Common myeloid progenitor, CD34-positive (primary cell): Measurements from ENCODE around the gene PDCD2.
A peak's percentile ranks its signal among the peaks of the same experiment; 100 is the strongest.
"Not testable (repeated sequence)": the region's sequence is repeated elsewhere in the genome, so short reads cannot be mapped to it uniquely, and the experiment has no call there.

ENCODE experiments used
- CTCF ChIA-PET: fragments of 350-600 bp; sonication (Branson Sonifier 250); formaldehyde crosslinking; loops from one replicate; lab custom pipeline; 2021; ENCODE audit warnings: antibody characterized with exemption; lab: Charles Lee
- POLR2A ChIA-PET: fragments of 350-600 bp; sonication (Branson Sonifier 250); formaldehyde crosslinking; loops from one replicate; lab custom pipeline; 2021; ENCODE audit warnings: antibody characterized with exemption; lab: Charles Lee
- DNase-seq, 3 donors: peaks; one replicate each; pipeline versions ENCODE4 v3.0.0 to v3.0.0-alpha.2; 2013
- H3K27ac ChIP-seq, 2 experiments: 1 replicate in 1 of 2; 2 replicates in 1 of 2; pipeline ENCODE4 v1.7.0; 2013; ENCODE audit warnings: inconsistent platforms in 2 of 2, low read length in 2 of 2, mild to moderate bottlenecking in 2 of 2, low read depth in 1 of 2, moderate library complexity in 1 of 2; ENCODE audit not compliant: severe bottlenecking in 2 of 2, insufficient read depth in 1 of 2, poor library complexity in 1 of 2
- H3K27me3 ChIP-seq, 5 experiments: replicated peaks in 2 of 5; 1 replicate in 3 of 5; 2 replicates in 2 of 5; pipeline versions ENCODE4 v1.6.1 to v1.7.0; 2013; ENCODE audit warnings: low read length in 4 of 5, mild to moderate bottlenecking in 2 of 5, moderate library complexity in 2 of 5, inconsistent platforms in 1 of 5; ENCODE audit not compliant: insufficient read depth in 5 of 5, control insufficient read depth in 4 of 5
- H3K36me3 ChIP-seq, 4 experiments: 1 replicate in 2 of 4; 2 replicates in 2 of 4; pipeline versions ENCODE4 v1.6.1 to v1.7.0; 2013; ENCODE audit warnings: low read length in 3 of 4, control low read depth in 1 of 4, mild to moderate bottlenecking in 1 of 4; ENCODE audit not compliant: control insufficient read depth in 4 of 4, insufficient read depth in 4 of 4
- H3K4me1 ChIP-seq, 4 experiments: 1 replicate in 3 of 4; 2 replicates in 1 of 4; pipeline versions ENCODE4 v1.6.1 to v1.7.1; 2013; ENCODE audit warnings: low read length in 3 of 4, mild to moderate bottlenecking in 3 of 4, control low read depth in 1 of 4, inconsistent platforms in 1 of 4, moderate library complexity in 1 of 4; ENCODE audit not compliant: control insufficient read depth in 4 of 4, insufficient read depth in 4 of 4; ENCODE audit errors: control extremely low read depth in 1 of 4
- H3K4me3 ChIP-seq, 7 experiments: 1 replicate in 4 of 7; 2 replicates in 3 of 7; pipeline versions ENCODE4 v1.5.1 to v1.7.0; 2013; ENCODE audit warnings: mild to moderate bottlenecking in 7 of 7, low read length in 6 of 7, moderate library complexity in 6 of 7, inconsistent platforms in 2 of 7, low read depth in 2 of 7, control low read depth in 1 of 7; ENCODE audit not compliant: insufficient read depth in 4 of 7, control insufficient read depth in 1 of 7; ENCODE audit errors: extremely low read depth in 1 of 7
- H3K9me3 ChIP-seq, 5 experiments: 1 replicate in 4 of 5; 2 replicates in 1 of 5; pipeline versions ENCODE4 v1.6.1 to v1.7.1; 2013; ENCODE audit warnings: low read length in 4 of 5, mild to moderate bottlenecking in 2 of 5, inconsistent platforms in 1 of 5, low read depth in 1 of 5, moderate library complexity in 1 of 5; ENCODE audit not compliant: control insufficient read depth in 4 of 5, insufficient read depth in 2 of 5; ENCODE audit errors: control extremely low read depth in 1 of 5
- WGBS: methylation state at CpG from one replicate; pipeline ENCODE4 v1.1.5; 2013; ENCODE audit not compliant: insufficient coverage; 5-methylcytosine and 5-hydroxymethylcytosine counted together

Gene PDCD2

DNA sequence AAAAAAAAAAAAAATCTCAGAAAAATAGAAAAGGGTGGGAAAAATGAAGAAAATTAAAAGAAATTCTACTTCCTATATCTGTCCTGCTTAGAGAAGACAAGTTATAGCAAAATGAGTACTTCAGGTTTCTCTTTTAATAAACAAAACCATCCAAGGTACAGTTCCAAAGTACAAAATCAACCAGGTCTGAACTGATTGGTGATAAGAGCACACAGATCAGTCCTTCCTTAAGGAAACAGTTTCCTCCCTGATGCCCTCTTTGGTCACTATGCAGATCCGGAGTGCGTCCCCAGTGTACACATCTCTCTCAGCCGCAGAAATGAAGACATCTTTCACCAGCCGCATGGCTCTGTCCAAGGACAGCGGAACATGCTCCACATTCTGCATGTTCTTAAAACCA is 49.4 kb downstream of the PDCD2 start:
- WGBS: 98% methylated on average over 5 of the region's 5 CpGs
- Histone ChIP-seq H3K27me3 (no peaks in the 10 kb centered on the region), H3K4me1 (no peaks in the 10 kb centered on the region), H3K9me3 (no peaks in the 10 kb centered on the region), H3K4me3 (no peak overlapping the region), H3K27ac (no peak overlapping the region), H3K36me3 (peaks cover 13 to 60% (median 37%) of the 10 kb centered on the region in 4 experiments)
- ChIA-PET CTCF (no interaction called here), POLR2A (no interaction called here)
- no peak for DNase-seq

DNA sequence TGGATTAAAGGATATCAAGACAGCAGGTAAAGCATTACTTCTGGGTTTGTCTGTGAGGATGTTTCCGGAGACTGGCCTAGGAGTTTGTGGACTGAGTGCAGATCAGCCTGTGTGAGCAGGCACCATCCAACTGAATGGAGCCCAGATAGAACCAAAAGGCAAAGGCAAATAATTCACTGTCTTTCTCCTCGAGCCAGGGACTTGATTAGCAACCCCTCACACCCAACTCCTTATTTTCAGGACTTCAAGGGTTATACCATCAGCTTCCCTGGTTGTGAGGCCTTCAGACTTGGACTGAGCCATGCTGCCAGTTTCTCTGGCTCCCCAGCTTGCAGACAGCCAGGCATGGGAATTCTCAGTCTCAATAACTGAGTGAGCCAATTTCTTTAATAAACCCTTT is 50.6 kb downstream of the PDCD2 start:
- no CpG with 5 or more reads among the region's 2 CpGs for WGBS
- no peaks in the 10 kb centered on the region for H3K4me1 ChIP-seq
- ChIA-PET POLR2A (no interaction called here), CTCF (interaction anchor here (1.0 kb wide), 1 partner anchor 8 kb away, joined by 3 read pairs; no protein-coding TSS in a partner anchor)
- H3K27me3 ChIP-seq: no peaks in the 10 kb centered on the region
- no peak overlapping the region for H3K4me3 ChIP-seq
- no peak overlapping the region for H3K27ac ChIP-seq
- no peaks in the 10 kb centered on the region for H3K9me3 ChIP-seq
- DNase-seq: no peak
- H3K36me3 ChIP-seq: peaks cover 12 to 52% (median 33%) of the 10 kb centered on the region in 4 experiments

DNA sequence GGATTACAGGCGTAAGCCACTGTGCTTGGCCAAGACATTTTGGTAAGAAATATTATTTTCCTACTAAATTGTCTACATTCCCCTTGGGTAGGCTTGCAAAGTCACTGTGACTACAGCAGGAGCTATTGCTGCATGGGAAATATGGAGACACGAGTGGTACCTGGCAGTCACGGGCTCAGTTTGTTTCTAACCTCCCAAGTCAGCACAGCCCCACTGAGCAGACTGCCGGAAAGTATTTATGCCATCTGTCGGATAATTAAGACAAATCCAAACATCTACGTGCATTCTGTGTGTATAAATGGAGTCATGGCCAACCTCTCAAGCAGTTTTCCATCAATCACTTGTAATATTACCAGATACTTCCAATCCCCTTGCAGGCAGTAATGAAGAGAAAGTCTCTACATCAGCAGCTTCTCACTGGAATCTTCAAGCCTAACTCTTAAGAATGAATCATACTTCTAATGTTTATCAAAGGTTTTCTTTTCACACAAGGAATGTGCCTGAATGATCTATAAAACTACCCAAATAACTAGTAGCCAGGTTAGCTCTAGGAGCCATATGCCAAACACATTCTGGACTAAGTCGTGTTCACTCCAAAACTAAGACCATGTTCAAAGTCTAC is 51.5 kb downstream of the PDCD2 start:
- Histone ChIP-seq H3K9me3 (no peaks in the 10 kb centered on the region), H3K4me1 (no peaks in the 10 kb centered on the region), H3K4me3 (no peak overlapping the region), H3K36me3 (peaks cover 8 to 48% (median 28%) of the 10 kb centered on the region in 4 experiments), H3K27ac (no peak overlapping the region), H3K27me3 (no peaks in the 10 kb centered on the region)
- CTCF ChIA-PET: no interaction called here
- 100% methylated on average over 4 of the region's 7 CpGs for WGBS
- no peak for DNase-seq
- POLR2A ChIA-PET: no interaction called here

DNA sequence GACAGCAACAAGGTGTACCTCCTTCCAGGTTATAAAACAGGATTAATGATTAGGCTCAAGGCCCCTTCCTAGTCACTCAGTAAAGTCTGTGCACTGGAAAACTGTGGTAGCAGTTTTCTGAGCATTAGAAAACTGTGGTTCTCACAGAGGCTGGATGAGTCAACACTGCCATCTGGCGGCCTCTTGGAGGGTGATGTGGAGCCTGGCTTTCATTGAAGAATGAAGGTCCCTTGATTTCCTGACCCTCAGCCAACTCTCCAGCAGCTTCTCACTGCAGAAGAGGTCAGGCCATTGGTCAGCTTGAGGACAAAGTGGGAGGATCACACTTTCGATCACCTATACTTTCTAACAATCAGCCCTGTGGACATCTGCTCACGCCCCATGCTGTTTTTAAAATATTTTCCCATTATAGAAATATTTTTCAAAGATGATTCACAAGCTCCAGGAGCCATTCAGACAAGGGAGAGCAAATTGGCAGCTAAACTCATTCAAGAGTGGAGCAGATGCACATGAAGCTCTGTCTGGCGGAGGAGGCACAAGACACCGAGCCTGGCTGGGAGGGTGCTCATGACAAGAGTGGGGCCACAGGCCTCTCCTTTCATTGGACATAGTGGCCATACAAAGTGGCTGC is 54.5 kb downstream of the PDCD2 start:
- no peak overlapping the region for H3K4me3 ChIP-seq
- CTCF ChIA-PET: interaction anchor here (0.6 to 3.7 kb wide), 28 partner anchors 9 to 1637 kb away, joined by 3 to 22 read pairs (median 6); partner anchors contain the start of genes PDCD2 and PSMB1
- H3K9me3 ChIP-seq: no peaks in the 10 kb centered on the region
- no peaks in the 10 kb centered on the region for H3K27me3 ChIP-seq
- 62% methylated on average over 4 of the region's 5 CpGs for WGBS
- POLR2A ChIA-PET: no interaction called here
- H3K4me1 ChIP-seq: no peaks in the 10 kb centered on the region
- H3K27ac ChIP-seq: no peak overlapping the region
- H3K36me3 ChIP-seq: peaks cover 2 to 18% (median 9%) of the 10 kb centered on the region in 4 experiments
- peak; percentile 57 to 76 (median 65) for DNase-seq

DNA sequence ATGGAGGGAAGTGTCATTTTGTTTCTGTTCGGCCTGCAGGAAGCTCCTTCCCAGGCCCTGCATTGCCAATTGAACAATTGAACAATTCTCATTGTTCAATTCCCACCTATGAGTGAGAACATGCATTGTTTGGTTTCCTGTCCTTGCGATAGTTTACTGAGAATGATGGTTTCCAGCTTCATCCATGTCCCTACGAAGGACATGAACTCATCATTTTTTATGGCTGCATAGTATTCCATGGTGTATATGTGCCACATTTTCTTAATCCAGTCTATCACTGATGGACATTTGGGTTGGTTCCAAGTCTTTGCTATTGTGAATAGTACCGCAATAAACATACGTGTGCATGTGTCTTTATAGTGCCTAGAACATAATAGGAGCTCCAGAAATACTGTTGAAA is 56.4 kb downstream of the PDCD2 start:
- H3K27ac ChIP-seq, DNase-seq, POLR2A ChIA-PET, H3K4me3 ChIP-seq, H3K9me3 ChIP-seq, H3K36me3 ChIP-seq, H3K4me1 ChIP-seq, H3K27me3 ChIP-seq: not testable (repeated sequence)
- WGBS: no CpG with 5 or more reads among the region's 5 CpGs
- CTCF ChIA-PET: interaction anchor here (1.0 to 3.8 kb wide), 5 partner anchors 11 to 725 kb away, joined by 3 to 22 read pairs (median 6); no protein-coding TSS in a partner anchor

DNA sequence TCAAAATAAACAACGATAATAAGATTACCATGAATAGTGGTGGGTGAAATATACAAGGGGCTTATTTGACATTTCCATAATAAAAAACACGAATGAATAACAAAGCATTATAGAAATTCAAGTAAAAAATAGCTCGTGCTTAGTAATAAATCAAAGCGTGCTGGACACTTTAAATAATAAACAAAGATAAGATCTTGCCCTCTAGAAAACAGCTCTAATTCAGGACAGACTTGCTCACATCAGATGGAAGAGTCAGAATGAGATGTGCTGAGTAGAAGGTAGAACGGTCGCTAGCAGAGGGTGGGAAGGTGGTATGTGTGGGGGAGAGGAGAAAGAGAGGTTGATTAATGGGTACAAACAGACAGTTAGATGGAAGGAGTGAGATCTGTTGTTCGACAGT is 58.6 kb downstream of the PDCD2 start:
- ChIA-PET CTCF (interaction anchor here (0.7 to 3.8 kb wide), 4 partner anchors 8 to 695 kb away, joined by 3 to 14 read pairs (median 4); no protein-coding TSS in a partner anchor), POLR2A (no interaction called here)
- 100% methylated on average over 2 of the region's 7 CpGs for WGBS
- DNase-seq: no peak
- H3K27ac ChIP-seq: no peak overlapping the region
- peaks cover 3 to 10% (median 9%) of the 10 kb centered on the region in 4 experiments for H3K4me1 ChIP-seq
- H3K27me3 ChIP-seq: no peaks in the 10 kb centered on the region
- H3K36me3 ChIP-seq: no peaks in the 10 kb centered on the region
- no peaks in the 10 kb centered on the region for H3K9me3 ChIP-seq
- H3K4me3 ChIP-seq: no peak overlapping the region
